Fibroblast of skin of left biceps (primary cell): ENCODE results near the gene PFN1.

Experiments
- DNase-seq, 2 experiments: peaks; one replicate each; pipeline ENCODE4 v3.0.0-alpha.2; 2013; ENCODE audit warnings: low read depth in 2 of 2

PFN1 gene

GRCh38 chr17:4896332-4897197 is 51.8 kb downstream of the PFN1 start:
- DNase-seq, result no peak

DNA sequence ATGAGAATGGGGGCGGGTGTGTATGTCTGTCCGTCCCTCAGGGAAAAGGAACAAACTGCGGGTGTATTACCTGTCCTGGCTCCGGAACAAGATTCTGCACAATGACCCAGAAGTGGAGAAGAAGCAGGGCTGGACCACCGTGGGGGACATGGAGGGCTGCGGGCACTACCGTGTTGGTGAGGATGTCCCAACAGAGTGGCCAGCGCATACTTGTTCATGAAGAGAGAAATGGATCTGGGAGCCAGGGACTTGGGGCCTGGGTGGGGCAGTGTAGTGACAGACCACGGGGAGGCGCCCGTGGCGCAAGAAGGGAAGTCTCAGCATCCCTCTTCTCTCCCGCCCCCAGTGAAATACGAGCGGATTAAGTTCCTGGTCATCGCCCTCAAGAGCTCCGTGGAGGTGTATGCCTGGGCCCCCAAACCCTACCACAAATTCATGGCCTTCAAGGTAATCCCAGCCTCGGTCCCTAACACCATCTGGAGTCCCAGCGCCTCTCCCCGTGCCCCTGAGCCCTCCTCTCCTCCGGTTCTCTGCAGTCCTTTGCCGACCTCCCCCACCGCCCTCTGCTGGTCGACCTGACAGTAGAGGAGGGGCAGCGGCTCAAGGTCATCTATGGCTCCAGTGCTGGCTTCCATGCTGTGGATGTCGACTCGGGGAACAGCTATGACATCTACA is 52.5 kb downstream of the PFN1 start:
- no peak for DNase-seq
